Measurements from ENCODE around the gene RRAS.

DNA sequence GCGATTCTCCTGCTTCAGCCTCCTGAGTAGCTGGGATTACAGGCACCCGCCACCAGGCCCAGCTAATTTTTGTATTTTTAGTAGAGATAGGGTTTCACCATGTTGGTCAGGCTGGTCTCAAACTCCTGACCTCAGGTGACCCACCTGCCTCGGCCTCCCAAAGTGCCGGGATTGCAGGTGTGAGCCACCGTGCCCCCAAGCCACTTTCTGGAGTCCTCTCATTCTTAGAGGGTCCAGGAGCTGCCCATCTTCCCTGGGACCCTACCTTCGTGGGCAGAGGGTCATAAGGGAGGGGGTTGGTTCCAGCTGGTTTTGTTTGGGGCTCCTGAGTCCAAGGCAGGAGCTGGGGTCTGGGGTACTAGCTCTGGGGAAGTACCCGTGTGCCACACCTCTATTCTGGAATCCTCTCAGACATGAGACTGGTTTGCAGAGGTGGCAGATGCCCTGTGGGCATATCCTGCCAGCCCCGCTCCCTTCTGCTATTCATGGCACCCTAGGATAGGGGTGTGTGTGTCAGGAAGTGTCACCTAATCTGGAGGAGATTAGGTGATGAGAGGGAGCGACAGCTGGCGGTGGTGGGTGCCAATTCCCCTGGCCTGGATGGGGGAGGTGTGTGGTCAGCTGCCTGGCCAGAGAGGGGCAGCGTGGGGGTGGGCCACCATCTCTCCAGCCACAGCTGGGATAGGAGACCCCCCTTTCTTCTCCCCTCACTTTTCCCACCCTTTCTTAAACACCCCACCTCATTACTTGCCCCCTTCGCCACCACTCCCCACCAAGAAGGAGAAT lies 39.2 kb upstream of the RRAS start:
- TF ChIP-seq POLR2A (IDR thresholded peaks at IDR 0.05; ENCODE audit: low read length) (no peak), GATA1 (IDR thresholded peaks at IDR 0.05; ENCODE audit: low read depth, low read length) (no peak)
